H1 (cell line): Measurements from ENCODE around the gene ZNF599. TPM values are rescaled to one million over a fixed set of nuclear protein-coding genes. Genes with fewer than 3 reads are reported as not detected.

ENCODE experiments used
- CTCF ChIA-PET: fragments of 300-600 bp; sonication (Branson Sonifier 250); formaldehyde crosslinking; loops from one replicate; lab custom pipeline; 2021; ENCODE audit not compliant: partially characterized antibody; lab: Charles Lee
- POLR2A ChIA-PET: fragments of 300-600 bp; sonication (Branson Sonifier 250); formaldehyde crosslinking; loops from one replicate; lab custom pipeline; 2021; ENCODE audit warnings: inconsistent platforms; ENCODE audit not compliant: partially characterized antibody; lab: Charles Lee
- DNase-seq, 2 experiments: peaks; one replicate each; pipeline versions ENCODE4 v3.0.0 to v3.0.0-alpha.2; 2010 to 2022; ENCODE audit warnings: low spot score in 2 of 2, low read depth in 1 of 2, mixed read lengths in 1 of 2
- FAIRE-seq: peaks from 2 replicates; lab custom pipeline; 2011; peaks lifted over from hg19 to GRCh38; lab: Jason Lieb, UNC
- H2AFZ ChIP-seq: 2 replicates; pipeline ENCODE4 v1.8.1; 2012; ENCODE audit warnings: low read length, inconsistent platforms
- H2AK5ac ChIP-seq: 2 replicates; pipeline ENCODE4 v1.6.1; 2013; ENCODE audit warnings: low read depth, low read length
- H2BK120ac ChIP-seq: replicated peaks from 2 replicates; pipeline ENCODE3; 2013; ENCODE audit warnings: low read depth, low read length, inconsistent platforms
- H2BK12ac ChIP-seq: 2 replicates; pipeline ENCODE4 v1.6.1; 2013; ENCODE audit warnings: low read depth, low read length
- H2BK15ac ChIP-seq: 2 replicates; pipeline ENCODE4 v1.6.1; 2013; ENCODE audit warnings: low read length
- H2BK20ac ChIP-seq: 2 replicates; pipeline ENCODE4 v1.6.1; 2013; ENCODE audit warnings: low read length
- H2BK5ac ChIP-seq: 2 replicates; pipeline ENCODE4 v1.6.1; 2013; ENCODE audit warnings: low read depth, low read length
- H3K14ac ChIP-seq: 2 replicates; pipeline ENCODE4 v1.6.1; 2013; ENCODE audit warnings: inconsistent platforms; ENCODE audit not compliant: insufficient read length
- H3K18ac ChIP-seq: 2 replicates; pipeline ENCODE4 v1.6.1; 2013; ENCODE audit warnings: low read length; ENCODE audit errors: extremely low read depth
- H3K23ac ChIP-seq: 2 replicates; pipeline ENCODE4 v1.6.1; 2013; ENCODE audit warnings: inconsistent platforms; ENCODE audit not compliant: insufficient read length
- H3K23me2 ChIP-seq: 2 replicates; pipeline ENCODE4 v1.6.1; 2013; ENCODE audit warnings: low read depth, low read length
- H3K27ac ChIP-seq: 2 replicates; pipeline ENCODE4 v1.6.1; 2011; ENCODE audit warnings: low read depth, low read length, inconsistent platforms
- H3K27me3 ChIP-seq, 4 experiments: replicated peaks in 1 of 4; 1 replicate in 1 of 4; 2 replicates in 3 of 4; pipeline versions ENCODE4 v1.6.1 to v1.8.1; 2011 to 2013; ENCODE audit warnings: low read length in 3 of 4, mild to moderate bottlenecking in 3 of 4, inconsistent platforms in 2 of 4, mixed read lengths in 2 of 4, moderate library complexity in 1 of 4; ENCODE audit not compliant: control insufficient read depth in 3 of 4, insufficient read depth in 3 of 4; ENCODE audit errors: extremely low read depth in 1 of 4
- H3K36me3 ChIP-seq, 4 experiments: 2 replicates each; pipeline versions ENCODE4 v1.6.1 to v1.8.1; 2011 to 2013; ENCODE audit warnings: mild to moderate bottlenecking in 4 of 4, low read length in 3 of 4, moderate library complexity in 2 of 4, control low read depth in 1 of 4, inconsistent platforms in 1 of 4; ENCODE audit not compliant: insufficient read depth in 4 of 4, control insufficient read depth in 2 of 4
- H3K4ac ChIP-seq: replicated peaks from 2 replicates; pipeline ENCODE3; 2013; ENCODE audit warnings: low read length, low read depth, mixed read lengths, inconsistent platforms; ENCODE audit not compliant: insufficient read length
- H3K4me1 ChIP-seq, 4 experiments: replicated peaks in 1 of 4; 1 replicate in 1 of 4; 2 replicates in 3 of 4; pipeline versions ENCODE4 v1.6.1 to v1.8.1; 2011 to 2013; ENCODE audit warnings: low read length in 3 of 4, inconsistent platforms in 2 of 4, mixed read lengths in 1 of 4; ENCODE audit not compliant: insufficient read depth in 4 of 4, control insufficient read depth in 3 of 4
- H3K4me2 ChIP-seq, 2 experiments: 2 replicates each; pipeline versions ENCODE4 v1.6.1 to v1.8.1; 2011 to 2013; ENCODE audit warnings: low read depth in 2 of 2, low read length in 2 of 2, control low read depth in 1 of 2, inconsistent platforms in 1 of 2, mild to moderate bottlenecking in 1 of 2; ENCODE audit not compliant: insufficient read depth in 1 of 2
- H3K4me3 ChIP-seq, 4 experiments: fragments of 200-600, 300-600 bp in 1 of 4; sonication (generic), shearing (Covaris generic), sonication (Bioruptor Twin) in 1 of 4; 2 replicates each; pipeline versions ENCODE4 v1.5.1 to v1.8.1; 2011 to 2016; ENCODE audit warnings: low read length in 4 of 4, low read depth in 3 of 4, control low read depth in 2 of 4, inconsistent platforms in 2 of 4, mild to moderate bottlenecking in 2 of 4, mixed read lengths in 1 of 4, moderate library complexity in 1 of 4; ENCODE audit not compliant: insufficient read depth in 2 of 4; ENCODE audit errors: extremely low read depth in 1 of 4
- H3K56ac ChIP-seq: replicated peaks from 2 replicates; pipeline ENCODE3; 2013; ENCODE audit warnings: low read depth, mild to moderate bottlenecking, mixed read lengths, low read length, inconsistent platforms; ENCODE audit not compliant: insufficient read length
- H3K79me1 ChIP-seq: 2 replicates; pipeline ENCODE4 v1.6.1; 2013; ENCODE audit warnings: low read depth, low read length, control low read depth
- H3K79me2 ChIP-seq, 2 experiments: 2 replicates each; pipeline versions ENCODE4 v1.6.1 to v1.8.1; 2012 to 2013; ENCODE audit warnings: low read length in 2 of 2, mild to moderate bottlenecking in 2 of 2, inconsistent platforms in 1 of 2; ENCODE audit not compliant: insufficient read depth in 2 of 2, control insufficient read depth in 1 of 2
- H3K9ac ChIP-seq, 4 experiments: replicated peaks in 1 of 4; 1 replicate in 1 of 4; 2 replicates in 3 of 4; pipeline versions ENCODE4 v1.6.1 to v1.8.1; 2011 to 2013; ENCODE audit warnings: low read depth in 3 of 4, low read length in 3 of 4, control low read depth in 2 of 4, mild to moderate bottlenecking in 2 of 4, moderate library complexity in 2 of 4, inconsistent platforms in 1 of 4; ENCODE audit errors: extremely low read depth in 1 of 4
- H3K9me3 ChIP-seq, 2 experiments: 2 replicates each; pipeline versions ENCODE4 v1.6.1 to v1.8.1; 2012 to 2013; ENCODE audit warnings: mild to moderate bottlenecking in 2 of 2, moderate library complexity in 2 of 2, control low read depth in 1 of 2, inconsistent platforms in 1 of 2, low read depth in 1 of 2, low read length in 1 of 2, mixed read lengths in 1 of 2; ENCODE audit not compliant: insufficient read depth in 2 of 2
- H4K20me1 ChIP-seq, 2 experiments: replicated peaks in 1 of 2; 2 replicates each; pipeline versions ENCODE3 to v1.8.1; 2011 to 2013; ENCODE audit warnings: inconsistent platforms in 2 of 2, low read length in 2 of 2, mild to moderate bottlenecking in 1 of 2; ENCODE audit not compliant: insufficient read depth in 2 of 2, control insufficient read depth in 1 of 2
- H4K5ac ChIP-seq: 2 replicates; pipeline ENCODE4 v1.6.1; 2013; ENCODE audit warnings: low read length, low read depth, mixed read lengths, inconsistent platforms; ENCODE audit not compliant: insufficient read length
- H4K8ac ChIP-seq: 2 replicates; pipeline ENCODE4 v1.8.0; 2013; ENCODE audit warnings: mild to moderate bottlenecking, moderate library complexity, low read length, inconsistent platforms; ENCODE audit not compliant: insufficient read depth; ENCODE audit errors: extremely low read depth
- H4K91ac ChIP-seq: replicated peaks from 2 replicates; pipeline ENCODE3; 2013; ENCODE audit warnings: low read length, mixed read lengths, inconsistent platforms; ENCODE audit not compliant: insufficient read length
- ATF2 ChIP-seq: IDR thresholded peaks from 2 replicates; pipeline ENCODE4 v1.6.1; 2012; ENCODE audit warnings: low read length, inconsistent platforms
- ATF3 ChIP-seq: IDR thresholded peaks from 2 replicates; pipeline ENCODE4 v1.6.1; 2011; ENCODE audit warnings: low read depth, mild to moderate bottlenecking, low read length; ENCODE audit not compliant: insufficient read depth
- CHD1 ChIP-seq: IDR thresholded peaks from 2 replicates; pipeline ENCODE4 v1.6.1; 2012; ENCODE audit warnings: low read depth, low read length, improper control_type of control experiment
- CTCF ChIP-seq, 3 experiments: IDR thresholded peaks; 1 replicate in 2 of 3; 2 replicates in 1 of 3; pipeline versions ENCODE4 v1.5.1 to v1.6.1; 2011; ENCODE audit warnings: low read length in 3 of 3, mild to moderate bottlenecking in 3 of 3, inconsistent platforms in 2 of 3, low read depth in 1 of 3, moderate library complexity in 1 of 3; ENCODE audit not compliant: insufficient read depth in 1 of 3; ENCODE audit errors: control extremely low read depth in 1 of 3
- E2F6 ChIP-seq: IDR thresholded peaks from 2 replicates; pipeline ENCODE4 v1.6.1; 2012; ENCODE audit warnings: inconsistent platforms
- PHF8 ChIP-seq: fragments of 200-600 bp; sonication (generic); conservative IDR thresholded peaks from 2 replicates; pipeline ENCODE4 v1.7.1; 2012; ENCODE audit warnings: low read depth, mild to moderate bottlenecking, inconsistent platforms, low read length, moderate library complexity
- SP1 ChIP-seq: IDR thresholded peaks from 2 replicates; pipeline ENCODE4 v1.6.1; 2011; ENCODE audit warnings: low read depth, low read length
- TCF12 ChIP-seq: IDR thresholded peaks from 2 replicates; pipeline ENCODE4 v1.6.1; 2011; ENCODE audit warnings: low read depth, mild to moderate bottlenecking, low read length
- WGBS, 2 experiments: shearing (Covaris generic) in 1 of 2; methylation state at CpG; one replicate each; pipeline versions ENCODE4 v1.1.6 to v1.1.7; 2013 to 2015; ENCODE audit warnings: low lambda C conversion rate in 2 of 2, mixed read lengths in 2 of 2, inconsistent platforms in 1 of 2, low coverage in 1 of 2, missing lambda C conversion rate in 1 of 2; ENCODE audit not compliant: insufficient replicate concordance in 2 of 2, insufficient coverage in 1 of 2, insufficient read length in 1 of 2; ENCODE audit errors: extremely low coverage in 1 of 2, missing lambda C conversion rate in 1 of 2; 5-methylcytosine and 5-hydroxymethylcytosine counted together
- polyA plus RNA-seq, 7 experiments: library from polyadenylated mRNA; depleted of rRNA in 3 of 7; stranded (reverse) in 5 of 7; unstranded in 2 of 7; fragments of >200 nt in 5 of 7; fragments of 200-250 nt in 2 of 7; gene quantifications; 1 replicate in 5 of 7; 2 replicates in 1 of 7; 4 replicates in 1 of 7; pipeline versions ENCODE4 v1.2.1 to v1.2.3, GENCODE V29; 2011 to 2013; ENCODE audit warnings: missing spikeins in 2 of 7, mixed read lengths in 2 of 7
- total RNA-seq: library from RNA; stranded (reverse); fragmentation: NEBNext Ultra II Directional; extraction: Animal tissue kit (Norgen Biotek cat#: 25700); gene quantifications from 2 replicates; pipeline ENCODE4 v1.2.1, GENCODE V29; 2021

Gene ZNF599
- total and polyA plus RNA-seq, 2 of the 8 experiments (the other 6 are each of a cell fraction or from before 2014, with no cell fraction given): 4.8 to 5.4 TPM

GRCh38 chr19:34757441-34757840, 15.6 kb downstream of the ZNF599 start:
- Histone ChIP-seq H3K4me1 (no peaks in the 10 kb centered on the region), H3K4me3 (no peak overlapping the region), H3K4me2 (no peak overlapping the region), H4K5ac (no peak overlapping the region), H3K23ac (no peak overlapping the region), H2AK5ac (no peak overlapping the region), H2AFZ (no peak overlapping the region), H3K27me3 (no peaks in the 10 kb centered on the region), H2BK5ac (no peak overlapping the region), H4K91ac (no peak overlapping the region), H3K9ac (no peak overlapping the region), H4K8ac (no peak overlapping the region), H3K36me3 (peaks cover 0 to 5% (median 0%) of the 10 kb centered on the region in 4 experiments; a peak in 1 of 8 replicates), H3K9me3 (peaks cover 71 to 76% of the 10 kb centered on the region in 2 experiments), H3K79me2 (no peaks in the 10 kb centered on the region), H3K23me2 (no peaks in the 10 kb centered on the region), H2BK15ac (no peak overlapping the region), H2BK120ac (no peak overlapping the region), H3K18ac (no peak overlapping the region), H4K20me1 (no peaks in the 10 kb centered on the region), H3K14ac (no peak overlapping the region), H2BK20ac (no peak overlapping the region), H3K27ac (no peak overlapping the region), H3K56ac (no peak overlapping the region), H3K4ac (no peak overlapping the region), H3K79me1 (no peaks in the 10 kb centered on the region), H2BK12ac (no peak overlapping the region)
- FAIRE-seq (no peak), DNase-seq (no peak)
- 81% methylated on average over 4 of the region's 4 CpGs; no CpG with 5 or more reads in 1 of the 2 experiments for WGBS, 2 experiments
- ChIA-PET POLR2A (no interaction called here), CTCF (no interaction called here)
- TF ChIP-seq TCF12: no peak
- no peak for TF ChIP-seq CHD1
- TF ChIP-seq E2F6: no peak
- no peak for TF ChIP-seq ATF3
- no peak for TF ChIP-seq ATF2
- TF ChIP-seq PHF8: no peak
- no peak for TF ChIP-seq CTCF (IDR thresholded peaks at IDR 0.05; ENCODE audit: control extremely low read depth in 1 of 3, insufficient read depth in 1 of 3, low read depth in 1 of 3, low read length in 3 of 3)
- no peak for TF ChIP-seq SP1
